Activated CD8-positive, alpha-beta T cell treated with anti-CD3 and anti-CD28 coated beads for 36 hours (primary cell): ENCODE data around the gene TCOF1. TPM values are rescaled to one million over a fixed set of nuclear protein-coding genes. Genes with fewer than 3 reads are reported as not detected.
A peak's percentile ranks its signal among the peaks of the same experiment; 100 is the strongest.

Experiments used
- ATAC-seq: fragments of 200-7000 bp; cut with Tn5 transposase; one replicate; pipeline ENCODE4 v1.10.0; 2021; ENCODE audit warnings: mild to moderate bottlenecking, moderate library complexity
- CTCF ChIA-PET: fragments of 350-600 bp; sonication (Branson Sonifier 250); formaldehyde crosslinking; loops from one replicate; lab custom pipeline; 2021; ENCODE audit warnings: antibody characterized with exemption; lab: Charles Lee
- POLR2A ChIA-PET: fragments of 350-600 bp; sonication (Branson Sonifier 250); formaldehyde crosslinking; loops from one replicate; lab custom pipeline; 2021; ENCODE audit warnings: antibody characterized with exemption; lab: Charles Lee
- DNase-seq: peaks from one replicate; pipeline ENCODE4 v3.0.0-alpha.2; 2020
- H3K27ac Mint-ChIP-seq: one replicate; pipeline ENCODE4 v1.8.0; 2021; ENCODE audit warnings: mild to moderate bottlenecking, mixed read lengths
- H3K27me3 Mint-ChIP-seq: one replicate; pipeline ENCODE4 v1.8.0; 2021; ENCODE audit warnings: mixed read lengths
- H3K36me3 Mint-ChIP-seq: one replicate; pipeline ENCODE4 v1.8.0; 2021; ENCODE audit warnings: low read depth, mixed read lengths
- H3K4me1 Mint-ChIP-seq: one replicate; pipeline ENCODE4 v1.8.0; 2021; ENCODE audit warnings: low read depth, mixed read lengths
- H3K4me3 Mint-ChIP-seq: one replicate; pipeline ENCODE4 v1.8.0; 2021; ENCODE audit warnings: mild to moderate bottlenecking, moderate library complexity, mixed read lengths
- H3K9me3 Mint-ChIP-seq: one replicate; pipeline ENCODE4 v1.8.0; 2021; ENCODE audit warnings: mixed read lengths
- intact Hi-C: fragments of 100-400 bp; cut with micrococcal nuclease; formaldehyde crosslinking; loops from one replicate; pipeline ENCODE4 v1.10.0; 2022
- total RNA-seq, 2 experiments: library from RNA; stranded (reverse); gene quantifications; one replicate each; pipeline ENCODE4 v1.2.3, GENCODE V29; 2021
- TF ChIP-seq, protein P1 (sequence below): fragments of 200-600 bp; IDR thresholded peaks from one replicate; pipeline ENCODE4 v1.8.0; 2022; ENCODE audit warnings: antibody characterized with exemption, mild to moderate bottlenecking

TCOF1 gene
- total RNA-seq, 2 experiments from 2014 or later: 114 to 117 TPM

DNA sequence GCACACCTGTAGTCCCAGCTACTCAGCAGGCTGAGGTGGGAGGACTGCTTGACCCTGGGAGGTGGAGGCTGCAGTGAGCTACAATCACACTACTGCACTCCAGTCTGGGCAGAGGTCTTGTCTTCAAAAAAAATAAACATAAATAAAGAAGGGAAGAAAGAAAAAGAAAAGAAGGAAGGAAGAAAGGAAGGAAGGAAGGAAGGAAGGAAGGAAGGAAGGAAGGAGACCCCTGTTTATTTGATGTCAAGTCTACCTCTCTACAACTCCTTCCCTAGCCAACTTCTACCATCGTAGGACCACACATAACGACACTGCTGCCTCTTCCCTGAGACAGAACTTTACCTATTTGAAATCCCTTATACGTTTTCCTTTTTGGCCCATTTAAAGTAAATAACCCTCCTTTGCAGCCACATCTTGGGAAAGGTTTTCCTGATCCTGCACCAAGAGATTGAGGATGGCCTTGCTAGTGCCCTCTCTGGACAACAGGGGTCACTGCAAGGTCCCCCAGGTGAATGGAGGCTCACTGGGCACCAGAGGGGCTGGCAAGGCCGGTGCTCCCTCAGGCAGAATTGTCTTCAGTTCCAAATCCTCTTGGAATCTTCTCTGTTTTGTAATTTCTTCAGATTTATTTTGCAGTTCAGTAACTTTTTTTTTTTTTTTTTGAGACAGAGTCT, 81.5 kb downstream of the TCOF1 start:
- DNase-seq (no peak), ATAC-seq (no peak)
- H3K27me3 Mint-ChIP-seq: no peaks in the 10 kb centered on the region
- POLR2A ChIA-PET: interaction anchor here (0.6 kb wide), 1 partner anchor 39 kb away, joined by 3 read pairs; no protein-coding TSS in a partner anchor
- TF ChIP-seq, protein P1, sequence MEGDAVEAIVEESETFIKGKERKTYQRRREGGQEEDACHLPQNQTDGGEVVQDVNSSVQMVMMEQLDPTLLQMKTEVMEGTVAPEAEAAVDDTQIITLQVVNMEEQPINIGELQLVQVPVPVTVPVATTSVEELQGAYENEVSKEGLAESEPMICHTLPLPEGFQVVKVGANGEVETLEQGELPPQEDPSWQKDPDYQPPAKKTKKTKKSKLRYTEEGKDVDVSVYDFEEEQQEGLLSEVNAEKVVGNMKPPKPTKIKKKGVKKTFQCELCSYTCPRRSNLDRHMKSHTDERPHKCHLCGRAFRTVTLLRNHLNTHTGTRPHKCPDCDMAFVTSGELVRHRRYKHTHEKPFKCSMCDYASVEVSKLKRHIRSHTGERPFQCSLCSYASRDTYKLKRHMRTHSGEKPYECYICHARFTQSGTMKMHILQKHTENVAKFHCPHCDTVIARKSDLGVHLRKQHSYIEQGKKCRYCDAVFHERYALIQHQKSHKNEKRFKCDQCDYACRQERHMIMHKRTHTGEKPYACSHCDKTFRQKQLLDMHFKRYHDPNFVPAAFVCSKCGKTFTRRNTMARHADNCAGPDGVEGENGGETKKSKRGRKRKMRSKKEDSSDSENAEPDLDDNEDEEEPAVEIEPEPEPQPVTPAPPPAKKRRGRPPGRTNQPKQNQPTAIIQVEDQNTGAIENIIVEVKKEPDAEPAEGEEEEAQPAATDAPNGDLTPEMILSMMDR: peak; percentile 67
- no peak overlapping the region for H3K27ac Mint-ChIP-seq
- H3K4me3 Mint-ChIP-seq: no peak overlapping the region
- peaks cover 10% of the 10 kb centered on the region for H3K4me1 Mint-ChIP-seq
- no peaks in the 10 kb centered on the region for H3K9me3 Mint-ChIP-seq
- peaks cover 9% of the 10 kb centered on the region for H3K36me3 Mint-ChIP-seq
- intact Hi-C loops: loop anchor here (5.0 kb wide), 1 partner anchor 37 kb away; no protein-coding TSS in a partner anchor
- CTCF ChIA-PET: interaction anchor here (0.6 to 6.3 kb wide), 7 partner anchors 11 to 261 kb away, joined by 3 to 43 read pairs (median 3); partner anchors contain the start of gene RPS14

DNA sequence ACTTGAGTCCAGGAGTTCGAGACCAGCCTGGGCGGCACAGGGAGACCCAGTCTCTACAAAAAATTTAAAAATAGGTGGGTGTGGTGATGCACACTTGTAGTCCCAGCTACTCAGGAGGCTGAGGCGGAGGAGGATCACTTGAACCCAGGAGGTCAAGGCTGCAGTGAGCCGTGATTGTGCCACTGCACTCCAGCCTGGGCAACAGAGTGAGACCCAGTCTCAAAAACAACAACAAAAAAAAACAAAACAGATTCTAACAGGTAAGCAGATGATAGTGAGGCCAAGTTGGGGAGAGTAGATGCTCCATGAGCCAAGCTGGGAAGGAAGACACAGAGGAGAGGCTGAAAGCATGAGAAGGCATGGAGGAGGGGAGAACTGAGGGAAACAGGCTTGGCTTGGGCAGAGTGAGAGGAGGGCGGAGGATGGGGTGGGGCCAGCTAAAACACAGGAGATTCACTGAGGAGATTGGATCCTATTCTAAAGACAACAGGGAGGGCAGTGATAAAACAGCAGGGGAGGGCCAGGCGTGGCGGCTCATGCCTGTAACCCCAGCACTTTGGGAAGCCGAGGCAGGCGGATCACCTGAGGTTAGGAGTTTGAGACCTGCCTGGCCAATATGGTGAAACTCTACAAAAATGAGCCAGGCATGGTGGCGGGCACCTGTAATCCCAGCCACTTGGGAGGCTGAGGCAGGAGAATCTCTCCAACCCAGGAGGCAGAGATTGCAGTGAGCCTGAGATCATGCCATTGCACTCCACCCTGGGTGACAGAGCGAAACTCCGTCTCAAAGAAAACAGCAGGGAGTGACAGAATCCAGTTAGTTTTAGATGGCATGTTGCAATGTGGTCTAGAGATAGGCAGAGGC, 83.7 kb downstream of the TCOF1 start:
- POLR2A ChIA-PET: interaction anchor here (0.6 to 4.5 kb wide), 3 partner anchors 11 to 536 kb away, joined by 3 to 23 read pairs (median 11); partner anchors contain the start of gene CD74
- Mint-ChIP-seq H3K27me3 (no peaks in the 10 kb centered on the region), H3K4me3 (no peak overlapping the region), H3K4me1 (peaks cover 13% of the 10 kb centered on the region), H3K36me3 (peaks cover 27% of the 10 kb centered on the region), H3K9me3 (no peaks in the 10 kb centered on the region), H3K27ac (no peak overlapping the region)
- no peak for DNase-seq
- intact Hi-C loops: no loop called here
- TF ChIP-seq, protein P1: no peak
- ATAC-seq: no peak
- CTCF ChIA-PET: interaction anchor here (1.0 kb wide), 1 partner anchor 31 kb away, joined by 3 read pairs; no protein-coding TSS in a partner anchor

DNA sequence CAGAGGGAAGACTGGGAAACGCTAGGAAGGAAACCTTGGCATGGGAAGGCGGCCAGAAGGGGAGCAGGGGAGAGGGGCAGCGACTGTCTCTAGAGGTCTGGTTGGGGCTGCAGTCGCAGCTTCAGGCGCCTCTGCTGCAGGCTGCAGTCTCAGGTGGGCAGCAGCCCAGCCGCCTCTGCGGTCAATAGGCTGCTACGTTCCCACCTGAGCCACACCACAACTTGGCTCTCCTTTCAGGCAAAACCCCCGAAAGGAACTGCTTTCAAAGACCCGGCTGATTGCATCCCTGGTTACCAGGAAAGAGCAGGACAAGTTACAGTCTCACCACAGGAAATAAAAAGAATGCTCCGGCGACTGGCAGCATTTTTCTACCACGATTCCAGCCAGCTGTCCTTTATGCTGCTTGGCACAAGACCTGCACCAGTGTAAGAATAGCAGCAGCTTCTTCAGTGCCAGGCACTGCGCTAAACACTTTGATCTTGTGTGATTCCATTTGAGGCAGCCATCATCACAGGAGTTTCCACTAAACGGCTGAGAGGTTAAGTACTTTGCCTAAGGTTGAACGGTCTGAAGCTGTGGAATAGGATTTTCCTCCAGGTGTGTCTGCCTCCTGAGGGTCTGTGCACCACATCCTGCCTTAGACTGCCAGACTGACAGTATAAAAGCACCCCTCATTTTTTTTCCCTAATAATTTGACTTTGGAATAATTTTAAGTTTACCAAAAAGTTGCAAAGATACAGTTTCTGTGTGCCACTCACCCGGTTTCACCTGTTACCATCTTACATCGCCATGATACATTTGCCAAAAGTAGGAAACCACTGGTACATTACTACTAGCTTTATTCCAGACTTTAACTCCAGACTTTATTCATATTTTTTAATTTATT, 84.6 kb downstream of the TCOF1 start:
- POLR2A ChIA-PET: interaction anchor here (0.5 to 4.5 kb wide), 6 partner anchors 12 to 799 kb away, joined by 3 to 23 read pairs (median 6); partner anchors contain the start of gene CD74
- CTCF ChIA-PET: interaction anchor here (1.0 to 2.4 kb wide), 3 partner anchors 9 to 32 kb away, joined by 3 to 8 read pairs (median 3); no protein-coding TSS in a partner anchor
- no peaks in the 10 kb centered on the region for H3K9me3 Mint-ChIP-seq
- peaks cover 35% of the 10 kb centered on the region for H3K36me3 Mint-ChIP-seq
- H3K4me3 Mint-ChIP-seq: no peak overlapping the region
- DNase-seq (no peak), ATAC-seq (no peak)
- TF ChIP-seq, protein P1: no peak
- H3K27me3 Mint-ChIP-seq: no peaks in the 10 kb centered on the region
- intact Hi-C loops: no loop called here
- H3K27ac Mint-ChIP-seq: peak overlapping the region; percentile 13
- H3K4me1 Mint-ChIP-seq: peaks cover 16% of the 10 kb centered on the region

DNA sequence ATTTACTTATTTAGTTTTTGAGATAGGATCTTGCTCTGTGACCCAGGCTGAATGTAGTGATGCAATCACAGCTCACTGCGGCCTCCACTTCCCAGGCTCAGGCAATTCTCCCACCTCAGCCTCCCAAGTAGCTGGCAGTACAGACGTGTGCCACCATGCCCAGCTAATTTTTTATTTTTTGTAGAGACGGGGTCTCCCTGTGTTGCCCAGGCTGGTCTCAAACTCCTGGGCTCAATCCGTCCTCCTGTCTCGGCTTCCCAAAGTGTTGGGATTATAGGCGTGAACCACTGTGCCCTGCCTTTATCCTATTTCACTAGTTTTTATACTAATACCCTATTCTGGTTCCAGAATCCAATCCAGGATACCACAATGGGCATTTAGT, 85.2 kb downstream of the TCOF1 start:
- Mint-ChIP-seq H3K9me3 (no peaks in the 10 kb centered on the region), H3K27me3 (no peaks in the 10 kb centered on the region), H3K4me3 (no peak overlapping the region), H3K27ac (no peak overlapping the region), H3K4me1 (peaks cover 22% of the 10 kb centered on the region), H3K36me3 (peaks cover 42% of the 10 kb centered on the region)
- POLR2A ChIA-PET: interaction anchor here (0.5 to 4.5 kb wide), 7 partner anchors 13 to 799 kb away, joined by 3 to 23 read pairs (median 5); partner anchors contain the start of gene CD74
- TF ChIP-seq, protein P1: no peak
- DNase-seq: no peak
- intact Hi-C loops: no loop called here
- no peak for ATAC-seq
- CTCF ChIA-PET: interaction anchor here (1.0 to 2.4 kb wide), 2 partner anchors 10 to 17 kb away, joined by 3 to 8 read pairs; no protein-coding TSS in a partner anchor
